PFSK-1 (cell line): ENCODE data around the gene UBE2H.

Experiments used
- FOXP2 ChIP-seq: optimal IDR thresholded peaks from 2 replicates; pipeline ENCODE3; 2011; ENCODE audit warnings: borderline replicate concordance, control low read depth, inconsistent platforms; ENCODE audit not compliant: insufficient read depth; ENCODE audit errors: extremely low read length, extremely low read depth
- POLR2AphosphoS5 ChIP-seq: IDR thresholded peaks from 2 replicates; pipeline ENCODE4 v1.6.1; 2012; ENCODE audit warnings: low read depth, mild to moderate bottlenecking, control low read depth, low read length, moderate library complexity
- TAF1 ChIP-seq: IDR thresholded peaks from 2 replicates; pipeline ENCODE4 v1.6.1; 2012; ENCODE audit warnings: low read length, control low read depth, borderline replicate concordance; ENCODE audit not compliant: insufficient read depth
- TF ChIP-seq, protein P1 (sequence below), 2 experiments: IDR thresholded peaks; 2 replicates each; pipeline versions ENCODE4 v1.6.1 to v1.8.0; 2011 to 2012; ENCODE audit warnings: low read depth in 2 of 2, low read length in 2 of 2, control low read depth in 1 of 2, inconsistent platforms in 1 of 2, mild to moderate bottlenecking in 1 of 2, moderate library complexity in 1 of 2; ENCODE audit not compliant: insufficient read depth in 1 of 2

DNA sequence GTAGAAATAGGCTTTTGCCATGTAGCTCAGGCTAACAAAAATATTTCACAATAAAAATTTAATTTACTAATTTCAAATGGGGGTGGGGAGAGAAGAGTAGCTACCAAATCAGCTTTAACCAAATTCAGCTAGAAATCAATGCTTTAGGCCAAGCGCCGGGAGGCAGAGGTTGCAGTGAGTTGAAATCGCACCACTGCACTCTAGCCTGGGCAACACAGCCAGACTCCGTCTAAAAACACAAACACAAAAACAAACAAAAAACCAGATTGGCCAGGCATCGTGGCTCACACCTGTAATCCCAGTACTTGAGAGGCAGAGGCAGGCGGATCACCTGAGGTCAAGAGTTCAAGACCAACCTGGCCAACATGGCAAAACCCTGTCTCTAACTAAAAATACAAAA is 9.4 kb downstream of the UBE2H start:
- no peak for TF ChIP-seq POLR2AphosphoS5
- TF ChIP-seq TAF1, result no peak
- TF ChIP-seq, protein P1, sequence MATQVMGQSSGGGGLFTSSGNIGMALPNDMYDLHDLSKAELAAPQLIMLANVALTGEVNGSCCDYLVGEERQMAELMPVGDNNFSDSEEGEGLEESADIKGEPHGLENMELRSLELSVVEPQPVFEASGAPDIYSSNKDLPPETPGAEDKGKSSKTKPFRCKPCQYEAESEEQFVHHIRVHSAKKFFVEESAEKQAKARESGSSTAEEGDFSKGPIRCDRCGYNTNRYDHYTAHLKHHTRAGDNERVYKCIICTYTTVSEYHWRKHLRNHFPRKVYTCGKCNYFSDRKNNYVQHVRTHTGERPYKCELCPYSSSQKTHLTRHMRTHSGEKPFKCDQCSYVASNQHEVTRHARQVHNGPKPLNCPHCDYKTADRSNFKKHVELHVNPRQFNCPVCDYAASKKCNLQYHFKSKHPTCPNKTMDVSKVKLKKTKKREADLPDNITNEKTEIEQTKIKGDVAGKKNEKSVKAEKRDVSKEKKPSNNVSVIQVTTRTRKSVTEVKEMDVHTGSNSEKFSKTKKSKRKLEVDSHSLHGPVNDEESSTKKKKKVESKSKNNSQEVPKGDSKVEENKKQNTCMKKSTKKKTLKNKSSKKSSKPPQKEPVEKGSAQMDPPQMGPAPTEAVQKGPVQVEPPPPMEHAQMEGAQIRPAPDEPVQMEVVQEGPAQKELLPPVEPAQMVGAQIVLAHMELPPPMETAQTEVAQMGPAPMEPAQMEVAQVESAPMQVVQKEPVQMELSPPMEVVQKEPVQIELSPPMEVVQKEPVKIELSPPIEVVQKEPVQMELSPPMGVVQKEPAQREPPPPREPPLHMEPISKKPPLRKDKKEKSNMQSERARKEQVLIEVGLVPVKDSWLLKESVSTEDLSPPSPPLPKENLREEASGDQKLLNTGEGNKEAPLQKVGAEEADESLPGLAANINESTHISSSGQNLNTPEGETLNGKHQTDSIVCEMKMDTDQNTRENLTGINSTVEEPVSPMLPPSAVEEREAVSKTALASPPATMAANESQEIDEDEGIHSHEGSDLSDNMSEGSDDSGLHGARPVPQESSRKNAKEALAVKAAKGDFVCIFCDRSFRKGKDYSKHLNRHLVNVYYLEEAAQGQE (IDR thresholded peaks at IDR 0.05; ENCODE audit: insufficient read depth in 1 of 2, low read depth in 2 of 2, low read length in 2 of 2), result no peak
- no peak for TF ChIP-seq FOXP2
